ENCODE measurements around the gene UROD.

The UROD gene

GRCh38 chr1:45016767-45017166 is 4.7 kb downstream of the UROD start:
- Histone ChIP-seq H3K4me1 (ENCODE audit: control insufficient read depth, insufficient read depth, low read length, unreplicated experiment) (peaks cover 12% of the 10 kb centered on the region), H3K36me3 (ENCODE audit: insufficient read depth, low read length) (0 out of 2 replicates have a peak, but pooled peaks cover 4% of the 10 kb centered on the region), H3K4me3 (ENCODE audit: low read depth, low read length) (no peak overlapping the region)

GRCh38 chr1:45018599-45019230 is 6.7 kb downstream of the UROD start:
- Histone ChIP-seq H2AFZ (ENCODE audit: low read length, unreplicated experiment) (no peak overlapping the region), H3K27ac (ENCODE audit: low read depth, low read length) (no peak overlapping the region), H3K4me3 (ENCODE audit: low read depth, low read length) (no peak overlapping the region), H3K36me3 (ENCODE audit: insufficient read depth, low read length) (0 out of 2 replicates have a peak, but pooled peaks cover 4% of the 10 kb centered on the region), H3K27me3 (ENCODE audit: insufficient read depth, low read length) (no peaks in the 10 kb centered on the region), H3K4me1 (ENCODE audit: control insufficient read depth, insufficient read depth, low read length, unreplicated experiment) (peaks cover 4% of the 10 kb centered on the region), H3K79me2 (ENCODE audit: control insufficient read depth, insufficient read depth, low read length, unreplicated experiment) (peaks cover 8% of the 10 kb centered on the region)

More at GRCh38 chr1:45016767-45017166, 4.7 kb downstream of the UROD start:
- Histone ChIP-seq H3K27me3 (ENCODE audit: insufficient read depth, low read length) (no peaks in the 10 kb centered on the region), H2AFZ (ENCODE audit: low read length, unreplicated experiment) (no peak overlapping the region), H3K27ac (ENCODE audit: low read depth, low read length) (no peak overlapping the region), H3K79me2 (ENCODE audit: control insufficient read depth, insufficient read depth, low read length, unreplicated experiment) (peaks cover 23% of the 10 kb centered on the region)

- no peak overlapping the region for H3K4me3 ChIP-seq (ENCODE audit: low read depth, low read length)
- no peaks in the 10 kb centered on the region for H3K36me3 ChIP-seq (ENCODE audit: insufficient read depth, low read length)
- no peak overlapping the region for H3K27ac ChIP-seq (ENCODE audit: low read depth, low read length)
- peaks cover 15% of the 10 kb centered on the region for H3K4me1 ChIP-seq (ENCODE audit: control insufficient read depth, insufficient read depth, low read length, unreplicated experiment)
- H3K79me2 ChIP-seq (ENCODE audit: control insufficient read depth, insufficient read depth, low read length, unreplicated experiment), result no peaks in the 10 kb centered on the region
- no peaks in the 10 kb centered on the region for H3K27me3 ChIP-seq (ENCODE audit: insufficient read depth, low read length)
- H2AFZ ChIP-seq (ENCODE audit: low read length, unreplicated experiment), result no peak overlapping the region
Observed at GRCh38 chr1:45023663-45024062, 11.6 kb downstream of the UROD start.

- H3K27ac ChIP-seq (ENCODE audit: low read depth, low read length), result peak overlapping the region; percentile 23; the same call in 1 of the 2 replicates
- no peaks in the 10 kb centered on the region for H3K36me3 ChIP-seq (ENCODE audit: insufficient read depth, low read length)
- H3K79me2 ChIP-seq (ENCODE audit: control insufficient read depth, insufficient read depth, low read length, unreplicated experiment), result no peaks in the 10 kb centered on the region
- peaks cover 15% of the 10 kb centered on the region for H3K4me1 ChIP-seq (ENCODE audit: control insufficient read depth, insufficient read depth, low read length, unreplicated experiment)
- H3K27me3 ChIP-seq (ENCODE audit: insufficient read depth, low read length), result no peaks in the 10 kb centered on the region
- peak overlapping the region; percentile 15 for H2AFZ ChIP-seq (ENCODE audit: low read length, unreplicated experiment)
- no peak overlapping the region for H3K4me3 ChIP-seq (ENCODE audit: low read depth, low read length)
Observed at GRCh38 chr1:45026446-45026845, 14.4 kb downstream of the UROD start.

- Histone ChIP-seq H3K27ac (ENCODE audit: low read depth, low read length) (no peak overlapping the region), H3K4me1 (ENCODE audit: control insufficient read depth, insufficient read depth, low read length, unreplicated experiment) (no peaks in the 10 kb centered on the region), H2AFZ (ENCODE audit: low read length, unreplicated experiment) (no peak overlapping the region)
Observed at GRCh38 chr1:45032837-45033236, 20.8 kb downstream of the UROD start.

GRCh38 chr1:45033356-45033755 is 21.3 kb downstream of the UROD start:
- H3K79me2 ChIP-seq (ENCODE audit: control insufficient read depth, insufficient read depth, low read length, unreplicated experiment), result no peaks in the 10 kb centered on the region
- H3K4me1 ChIP-seq (ENCODE audit: control insufficient read depth, insufficient read depth, low read length, unreplicated experiment), result no peaks in the 10 kb centered on the region
- no peaks in the 10 kb centered on the region for H3K36me3 ChIP-seq (ENCODE audit: insufficient read depth, low read length)
- no peaks in the 10 kb centered on the region for H3K27me3 ChIP-seq (ENCODE audit: insufficient read depth, low read length)
- H2AFZ ChIP-seq (ENCODE audit: low read length, unreplicated experiment), result no peak overlapping the region
- no peak overlapping the region for H3K4me3 ChIP-seq (ENCODE audit: low read depth, low read length)
- H3K27ac ChIP-seq (ENCODE audit: low read depth, low read length), result no peak overlapping the region

More at GRCh38 chr1:45032837-45033236, 20.8 kb downstream of the UROD start:
- no peak overlapping the region for H3K4me3 ChIP-seq (ENCODE audit: low read depth, low read length)
- no peaks in the 10 kb centered on the region for H3K27me3 ChIP-seq (ENCODE audit: insufficient read depth, low read length)
- H3K79me2 ChIP-seq (ENCODE audit: control insufficient read depth, insufficient read depth, low read length, unreplicated experiment), result no peaks in the 10 kb centered on the region
- no peaks in the 10 kb centered on the region for H3K36me3 ChIP-seq (ENCODE audit: insufficient read depth, low read length)

GRCh38 chr1:45035631-45036301 is 23.7 kb downstream of the UROD start:
- Histone ChIP-seq H2AFZ (ENCODE audit: low read length, unreplicated experiment) (no peak overlapping the region), H3K27me3 (ENCODE audit: insufficient read depth, low read length) (no peaks in the 10 kb centered on the region), H3K4me1 (ENCODE audit: control insufficient read depth, insufficient read depth, low read length, unreplicated experiment) (no peaks in the 10 kb centered on the region), H3K79me2 (ENCODE audit: control insufficient read depth, insufficient read depth, low read length, unreplicated experiment) (no peaks in the 10 kb centered on the region), H3K27ac (ENCODE audit: low read depth, low read length) (no peak overlapping the region), H3K36me3 (ENCODE audit: insufficient read depth, low read length) (no peaks in the 10 kb centered on the region), H3K4me3 (ENCODE audit: low read depth, low read length) (no peak overlapping the region)

GRCh38 chr1:45037456-45037855 is 25.4 kb downstream of the UROD start:
- Histone ChIP-seq H3K4me1 (ENCODE audit: control insufficient read depth, insufficient read depth, low read length, unreplicated experiment) (no peaks in the 10 kb centered on the region), H3K79me2 (ENCODE audit: control insufficient read depth, insufficient read depth, low read length, unreplicated experiment) (no peaks in the 10 kb centered on the region), H3K4me3 (ENCODE audit: low read depth, low read length) (no peak overlapping the region), H3K36me3 (ENCODE audit: insufficient read depth, low read length) (no peaks in the 10 kb centered on the region), H3K27ac (ENCODE audit: low read depth, low read length) (no peak overlapping the region), H2AFZ (ENCODE audit: low read length, unreplicated experiment) (no peak overlapping the region), H3K27me3 (ENCODE audit: insufficient read depth, low read length) (no peaks in the 10 kb centered on the region)

- H3K27me3 ChIP-seq (ENCODE audit: insufficient read depth, low read length), result no peaks in the 10 kb centered on the region
- no peaks in the 10 kb centered on the region for H3K79me2 ChIP-seq (ENCODE audit: control insufficient read depth, insufficient read depth, low read length, unreplicated experiment)
- no peak overlapping the region for H3K27ac ChIP-seq (ENCODE audit: low read depth, low read length)
- no peak overlapping the region for H2AFZ ChIP-seq (ENCODE audit: low read length, unreplicated experiment)
- H3K4me1 ChIP-seq (ENCODE audit: control insufficient read depth, insufficient read depth, low read length, unreplicated experiment), result no peaks in the 10 kb centered on the region
- H3K36me3 ChIP-seq (ENCODE audit: insufficient read depth, low read length), result no peaks in the 10 kb centered on the region
- no peak overlapping the region for H3K4me3 ChIP-seq (ENCODE audit: low read depth, low read length)
Observed at GRCh38 chr1:45038240-45038639, 26.2 kb downstream of the UROD start.

- Histone ChIP-seq H3K27ac (ENCODE audit: low read depth, low read length) (no peak overlapping the region), H2AFZ (ENCODE audit: low read length, unreplicated experiment) (no peak overlapping the region), H3K36me3 (ENCODE audit: insufficient read depth, low read length) (no peaks in the 10 kb centered on the region), H3K4me1 (ENCODE audit: control insufficient read depth, insufficient read depth, low read length, unreplicated experiment) (no peaks in the 10 kb centered on the region), H3K4me3 (ENCODE audit: low read depth, low read length) (no peak overlapping the region), H3K27me3 (ENCODE audit: insufficient read depth, low read length) (no peaks in the 10 kb centered on the region), H3K79me2 (ENCODE audit: control insufficient read depth, insufficient read depth, low read length, unreplicated experiment) (no peaks in the 10 kb centered on the region)
Observed at GRCh38 chr1:45038661-45039364, 26.8 kb downstream of the UROD start.

Data from ACC112 (cell line).